ENCODE measurements around the gene PBLD.

GRCh38 chr10:68334672-68335467, 2.1 kb upstream of the PBLD start:
- TF ChIP-seq ARNTL (CRISPR knock-in tag; IDR thresholded peaks at IDR 0.05; ENCODE audit: borderline replicate concordance, low read depth) (no peak), CREB5 (CRISPR knock-in tag; IDR thresholded peaks at IDR 0.05; ENCODE audit: low read depth) (no peak), CSDC2 (CRISPR knock-in tag; IDR thresholded peaks at IDR 0.05) (no peak), POU6F1 (CRISPR knock-in tag; IDR thresholded peaks at IDR 0.05; ENCODE audit: borderline replicate concordance, low read depth) (no peak), ESRRG (CRISPR knock-in tag; IDR thresholded peaks at IDR 0.05) (no peak), PATZ1 (CRISPR knock-in tag; IDR thresholded peaks at IDR 0.05; ENCODE audit: borderline replicate concordance) (no peak), TOX (CRISPR knock-in tag; IDR thresholded peaks at IDR 0.05; ENCODE audit: borderline replicate concordance) (no peak), BACH2 (CRISPR knock-in tag; IDR thresholded peaks at IDR 0.05; ENCODE audit: borderline replicate concordance) (no peak)

Measured in SK-N-SH treated with all-trans-retinoic acid at 6 μM for 48 hours (cell line).